ENCODE results near the gene EPB41L1.

DNA sequence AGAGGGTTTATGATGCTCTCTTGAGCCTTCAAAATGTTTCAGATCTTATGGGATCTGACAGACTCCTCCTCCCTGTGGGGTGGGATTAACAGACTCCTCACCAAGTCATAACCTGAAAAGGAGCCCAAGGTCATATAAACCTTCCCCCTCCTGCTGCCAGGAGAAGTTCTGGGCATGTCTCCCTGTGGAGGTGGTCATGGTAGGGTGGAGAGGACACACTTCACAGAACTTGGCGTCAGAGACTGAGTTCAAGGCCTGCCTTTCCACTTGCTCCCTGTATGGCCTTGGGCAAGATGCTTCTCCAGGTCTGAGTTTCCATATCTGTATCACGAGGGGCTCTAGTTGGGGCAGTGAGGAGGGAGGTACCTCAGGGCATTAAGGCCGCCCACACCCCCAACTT, 49.3 kb downstream of the EPB41L1 start:
- TF ChIP-seq, protein P1, sequence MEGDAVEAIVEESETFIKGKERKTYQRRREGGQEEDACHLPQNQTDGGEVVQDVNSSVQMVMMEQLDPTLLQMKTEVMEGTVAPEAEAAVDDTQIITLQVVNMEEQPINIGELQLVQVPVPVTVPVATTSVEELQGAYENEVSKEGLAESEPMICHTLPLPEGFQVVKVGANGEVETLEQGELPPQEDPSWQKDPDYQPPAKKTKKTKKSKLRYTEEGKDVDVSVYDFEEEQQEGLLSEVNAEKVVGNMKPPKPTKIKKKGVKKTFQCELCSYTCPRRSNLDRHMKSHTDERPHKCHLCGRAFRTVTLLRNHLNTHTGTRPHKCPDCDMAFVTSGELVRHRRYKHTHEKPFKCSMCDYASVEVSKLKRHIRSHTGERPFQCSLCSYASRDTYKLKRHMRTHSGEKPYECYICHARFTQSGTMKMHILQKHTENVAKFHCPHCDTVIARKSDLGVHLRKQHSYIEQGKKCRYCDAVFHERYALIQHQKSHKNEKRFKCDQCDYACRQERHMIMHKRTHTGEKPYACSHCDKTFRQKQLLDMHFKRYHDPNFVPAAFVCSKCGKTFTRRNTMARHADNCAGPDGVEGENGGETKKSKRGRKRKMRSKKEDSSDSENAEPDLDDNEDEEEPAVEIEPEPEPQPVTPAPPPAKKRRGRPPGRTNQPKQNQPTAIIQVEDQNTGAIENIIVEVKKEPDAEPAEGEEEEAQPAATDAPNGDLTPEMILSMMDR (tag by site-specific recombination; IDR thresholded peaks at IDR 0.05), result no peak
- TF ChIP-seq ZBTB21 (tag by site-specific recombination; IDR thresholded peaks at IDR 0.05) (no peak), ZNF274 (IDR thresholded peaks at IDR 0.05; ENCODE audit: low read length) (no peak), ZNF274 (tag by site-specific recombination; IDR thresholded peaks at IDR 0.05; ENCODE audit: borderline replicate concordance) (no peak)
- TF ChIP-seq, protein P2, sequence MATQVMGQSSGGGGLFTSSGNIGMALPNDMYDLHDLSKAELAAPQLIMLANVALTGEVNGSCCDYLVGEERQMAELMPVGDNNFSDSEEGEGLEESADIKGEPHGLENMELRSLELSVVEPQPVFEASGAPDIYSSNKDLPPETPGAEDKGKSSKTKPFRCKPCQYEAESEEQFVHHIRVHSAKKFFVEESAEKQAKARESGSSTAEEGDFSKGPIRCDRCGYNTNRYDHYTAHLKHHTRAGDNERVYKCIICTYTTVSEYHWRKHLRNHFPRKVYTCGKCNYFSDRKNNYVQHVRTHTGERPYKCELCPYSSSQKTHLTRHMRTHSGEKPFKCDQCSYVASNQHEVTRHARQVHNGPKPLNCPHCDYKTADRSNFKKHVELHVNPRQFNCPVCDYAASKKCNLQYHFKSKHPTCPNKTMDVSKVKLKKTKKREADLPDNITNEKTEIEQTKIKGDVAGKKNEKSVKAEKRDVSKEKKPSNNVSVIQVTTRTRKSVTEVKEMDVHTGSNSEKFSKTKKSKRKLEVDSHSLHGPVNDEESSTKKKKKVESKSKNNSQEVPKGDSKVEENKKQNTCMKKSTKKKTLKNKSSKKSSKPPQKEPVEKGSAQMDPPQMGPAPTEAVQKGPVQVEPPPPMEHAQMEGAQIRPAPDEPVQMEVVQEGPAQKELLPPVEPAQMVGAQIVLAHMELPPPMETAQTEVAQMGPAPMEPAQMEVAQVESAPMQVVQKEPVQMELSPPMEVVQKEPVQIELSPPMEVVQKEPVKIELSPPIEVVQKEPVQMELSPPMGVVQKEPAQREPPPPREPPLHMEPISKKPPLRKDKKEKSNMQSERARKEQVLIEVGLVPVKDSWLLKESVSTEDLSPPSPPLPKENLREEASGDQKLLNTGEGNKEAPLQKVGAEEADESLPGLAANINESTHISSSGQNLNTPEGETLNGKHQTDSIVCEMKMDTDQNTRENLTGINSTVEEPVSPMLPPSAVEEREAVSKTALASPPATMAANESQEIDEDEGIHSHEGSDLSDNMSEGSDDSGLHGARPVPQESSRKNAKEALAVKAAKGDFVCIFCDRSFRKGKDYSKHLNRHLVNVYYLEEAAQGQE (tag by site-specific recombination; IDR thresholded peaks at IDR 0.05), result no peak
